Inferior parietal cortex (tissue), 1 donor: ENCODE measurements around the gene UGGT2.
"Not testable (repeated sequence)": the region's sequence is repeated elsewhere in the genome, so short reads cannot be mapped to it uniquely, and the experiment has no call there.

ENCODE experiments used
- DNase-seq: peaks from one replicate; pipeline ENCODE4 v3.0.0-alpha.2; 2016; ENCODE audit errors: extremely low spot score

Gene UGGT2

GRCh38 chr13:95801825-95802224, 251.4 kb downstream of the UGGT2 start:
- no peak for DNase-seq

GRCh38 chr13:95800436-95800835, 252.8 kb downstream of the UGGT2 start:
- no peak for DNase-seq

GRCh38 chr13:95797016-95797415, 256.2 kb downstream of the UGGT2 start:
- DNase-seq, result no peak

GRCh38 chr13:95793781-95794180, 259.4 kb downstream of the UGGT2 start:
- no peak for DNase-seq

GRCh38 chr13:95793018-95793555, 260.1 kb downstream of the UGGT2 start:
- DNase-seq, result no peak

GRCh38 chr13:95791084-95791722, 262.0 kb downstream of the UGGT2 start:
- no peak for DNase-seq

- not testable (repeated sequence) for DNase-seq
Measured at GRCh38 chr13:95789315-95789714, 263.9 kb downstream of the UGGT2 start.

- no peak for DNase-seq
Measured at GRCh38 chr13:95788100-95788463, 265.1 kb downstream of the UGGT2 start.

- DNase-seq, result no peak
Measured at GRCh38 chr13:95787356-95788099, 265.7 kb downstream of the UGGT2 start.

GRCh38 chr13:95784900-95785290, 268.3 kb downstream of the UGGT2 start:
- no peak for DNase-seq

GRCh38 chr13:95784161-95784899, 268.9 kb downstream of the UGGT2 start:
- DNase-seq, result no peak

GRCh38 chr13:95783747-95784146, 269.5 kb downstream of the UGGT2 start:
- no peak for DNase-seq

GRCh38 chr13:95781940-95782339, 271.3 kb downstream of the UGGT2 start:
- DNase-seq, result not testable (repeated sequence)

GRCh38 chr13:95781016-95781415, 272.2 kb downstream of the UGGT2 start:
- DNase-seq, result no peak

- no peak for DNase-seq
Measured at GRCh38 chr13:95779522-95779921, 273.7 kb downstream of the UGGT2 start.

- no peak for DNase-seq
Measured at GRCh38 chr13:95771905-95772304, 281.3 kb downstream of the UGGT2 start.

GRCh38 chr13:95763601-95764000, 289.6 kb downstream of the UGGT2 start:
- no peak for DNase-seq

- not testable (repeated sequence) for DNase-seq
Measured at GRCh38 chr13:95762626-95763025, 290.6 kb downstream of the UGGT2 start.

GRCh38 chr13:95756072-95756471, 297.1 kb downstream of the UGGT2 start:
- DNase-seq, result no peak

- DNase-seq, result no peak
Measured at GRCh38 chr13:95754069-95754468, 299.1 kb downstream of the UGGT2 start.

GRCh38 chr13:95752677-95753076, 300.5 kb downstream of the UGGT2 start:
- DNase-seq, result no peak
